AG09309 (cell line): ENCODE measurements around the gene STOX1.
A peak's percentile ranks its signal among the peaks of the same experiment; 100 is the strongest.

Experiments
- DNase-seq: peaks from one replicate; pipeline ENCODE4 v3.0.0-alpha.2; 2010; ENCODE audit warnings: low read depth
- H3K4me3 ChIP-seq: 2 replicates; pipeline ENCODE4 v1.5.1; 2011; ENCODE audit warnings: mild to moderate bottlenecking, low read depth, low read length, moderate library complexity; ENCODE audit not compliant: control insufficient read depth
- TF ChIP-seq, protein P1 (sequence below): IDR thresholded peaks from 2 replicates; pipeline ENCODE4 v1.5.1; 2011; ENCODE audit warnings: mild to moderate bottlenecking, low read depth, low read length, inconsistent platforms; ENCODE audit not compliant: insufficient read depth, control insufficient read depth; ENCODE audit errors: missing control alignments

STOX1 gene

GRCh38 chr10:68879628-68880027, 52.3 kb downstream of the STOX1 start:
- H3K4me3 ChIP-seq: no peak overlapping the region
- TF ChIP-seq, protein P1, sequence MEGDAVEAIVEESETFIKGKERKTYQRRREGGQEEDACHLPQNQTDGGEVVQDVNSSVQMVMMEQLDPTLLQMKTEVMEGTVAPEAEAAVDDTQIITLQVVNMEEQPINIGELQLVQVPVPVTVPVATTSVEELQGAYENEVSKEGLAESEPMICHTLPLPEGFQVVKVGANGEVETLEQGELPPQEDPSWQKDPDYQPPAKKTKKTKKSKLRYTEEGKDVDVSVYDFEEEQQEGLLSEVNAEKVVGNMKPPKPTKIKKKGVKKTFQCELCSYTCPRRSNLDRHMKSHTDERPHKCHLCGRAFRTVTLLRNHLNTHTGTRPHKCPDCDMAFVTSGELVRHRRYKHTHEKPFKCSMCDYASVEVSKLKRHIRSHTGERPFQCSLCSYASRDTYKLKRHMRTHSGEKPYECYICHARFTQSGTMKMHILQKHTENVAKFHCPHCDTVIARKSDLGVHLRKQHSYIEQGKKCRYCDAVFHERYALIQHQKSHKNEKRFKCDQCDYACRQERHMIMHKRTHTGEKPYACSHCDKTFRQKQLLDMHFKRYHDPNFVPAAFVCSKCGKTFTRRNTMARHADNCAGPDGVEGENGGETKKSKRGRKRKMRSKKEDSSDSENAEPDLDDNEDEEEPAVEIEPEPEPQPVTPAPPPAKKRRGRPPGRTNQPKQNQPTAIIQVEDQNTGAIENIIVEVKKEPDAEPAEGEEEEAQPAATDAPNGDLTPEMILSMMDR: no peak
- no peak for DNase-seq

DNA sequence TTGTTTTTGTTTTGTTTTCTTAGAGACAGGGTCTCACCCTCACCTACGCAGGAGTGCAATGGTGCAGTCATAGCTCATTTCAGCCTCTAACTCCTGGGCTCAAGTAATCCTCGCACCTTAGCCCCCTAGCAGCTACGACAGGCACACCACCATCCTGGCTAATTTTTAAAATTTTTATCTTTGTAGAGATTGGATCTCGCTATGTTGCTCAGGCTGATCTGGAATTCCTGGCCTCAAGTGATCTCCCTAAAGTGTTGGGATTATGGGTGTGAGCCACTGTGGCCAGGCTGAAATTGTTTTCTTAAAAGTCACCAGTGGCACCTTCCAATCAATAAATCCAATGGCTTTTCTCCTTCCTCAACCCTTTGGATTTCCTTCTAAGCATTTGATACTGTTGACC, 52.9 kb downstream of the STOX1 start:
- no peak for DNase-seq
- H3K4me3 ChIP-seq: no peak overlapping the region
- TF ChIP-seq, protein P1: no peak

DNA sequence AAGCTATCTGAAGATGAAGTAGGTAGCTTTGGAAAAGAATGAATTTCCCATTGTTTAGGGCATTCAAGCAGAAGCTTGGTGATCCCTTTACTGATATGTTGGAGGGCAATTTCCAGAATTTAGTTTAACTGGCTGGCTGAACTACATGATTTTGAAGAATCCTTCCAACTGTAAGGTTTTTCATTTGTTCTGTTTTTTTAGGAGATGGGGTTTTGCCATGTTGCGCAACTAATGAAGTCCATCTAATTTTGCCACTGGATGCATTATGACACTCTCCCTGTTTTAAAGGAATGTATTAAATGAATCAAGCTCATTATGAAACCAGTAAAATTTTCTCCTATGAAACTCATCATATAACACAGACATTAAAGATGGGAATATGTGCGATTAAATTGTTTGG, 67.7 kb downstream of the STOX1 start:
- TF ChIP-seq, protein P1: no peak
- no peak for DNase-seq
- H3K4me3 ChIP-seq: no peak overlapping the region

GRCh38 chr10:68897336-68897741, 70.0 kb downstream of the STOX1 start:
- TF ChIP-seq, protein P1: peak; percentile 56
- peak; percentile 34 for DNase-seq
- H3K4me3 ChIP-seq: no peak overlapping the region

DNA sequence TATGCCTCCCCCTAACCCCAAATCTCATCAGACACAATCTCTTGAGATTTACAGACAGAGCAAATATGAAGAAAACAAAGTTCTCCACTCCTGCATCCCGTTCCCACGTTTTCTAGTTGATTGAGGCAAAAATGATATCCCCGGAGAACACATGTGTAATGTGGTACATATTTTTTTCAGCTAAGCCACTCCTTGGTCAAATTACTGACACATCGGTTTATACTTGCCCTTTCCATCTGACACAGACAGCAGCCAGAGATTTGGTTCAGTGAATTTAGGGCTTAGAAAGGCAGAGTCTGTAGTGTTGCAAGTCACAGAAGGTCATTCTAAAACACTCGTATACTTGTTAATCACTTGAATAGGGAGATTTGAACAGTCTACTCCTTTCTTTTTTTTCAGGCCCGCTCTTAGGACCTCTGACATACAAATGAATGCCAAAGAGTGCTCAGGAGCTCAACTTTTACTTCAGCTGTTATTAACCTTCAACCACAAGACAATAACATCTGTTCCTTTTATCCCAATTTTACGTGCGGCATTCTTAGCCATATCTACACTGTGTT, 71.9 kb downstream of the STOX1 start:
- no peak overlapping the region for H3K4me3 ChIP-seq
- TF ChIP-seq, protein P1: no peak
- DNase-seq: no peak

DNA sequence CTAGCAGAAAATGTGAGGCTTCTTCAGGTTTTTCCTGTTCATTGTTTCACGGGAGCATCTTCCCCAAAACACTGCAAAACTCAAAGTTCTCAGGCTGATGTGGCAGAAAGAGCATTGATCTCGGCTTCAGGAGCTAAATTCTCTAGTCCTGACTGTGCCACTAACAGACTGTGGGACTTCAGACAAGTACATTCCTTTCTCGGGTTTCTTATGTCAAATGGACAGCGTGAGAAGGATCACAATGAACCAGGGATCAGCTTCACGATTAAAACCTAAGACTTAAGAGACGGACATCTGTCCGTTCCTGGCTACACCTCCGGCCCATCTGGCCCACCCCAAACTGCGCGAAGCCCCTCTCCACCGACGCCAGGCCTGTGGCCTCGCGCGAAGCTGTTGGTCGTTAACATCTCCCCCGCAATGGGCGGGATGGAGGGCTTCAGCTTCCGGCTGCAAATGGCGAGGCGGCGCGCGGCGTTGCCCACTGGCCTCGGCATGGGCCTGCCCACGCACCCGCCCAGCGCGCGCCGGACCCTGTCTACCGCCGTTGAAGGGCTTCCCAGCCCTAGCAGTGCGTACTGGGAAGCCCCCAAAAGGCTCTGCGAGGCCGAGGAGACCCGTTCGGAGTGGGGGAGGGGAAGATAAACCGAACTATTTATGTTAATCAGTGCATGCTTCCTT, 73.2 kb downstream of the STOX1 start:
- peak; percentile 34 for DNase-seq

More for the DNA sequence above, 73.2 kb downstream of the STOX1 start:
- H3K4me3 ChIP-seq: peak overlapping the region; percentile 60
- TF ChIP-seq, protein P1: no peak
